GM19395 (cell line): ENCODE measurements around the gene GEN1.

ENCODE experiments used
- ATAC-seq: cut with Tn5 transposase; IDR thresholded peaks from one replicate; pipeline ENCODE4 v1.9.1; 2021; ENCODE audit warnings: mild to moderate bottlenecking, moderate library complexity; ENCODE audit not compliant: unreplicated experiment

The GEN1 gene

DNA sequence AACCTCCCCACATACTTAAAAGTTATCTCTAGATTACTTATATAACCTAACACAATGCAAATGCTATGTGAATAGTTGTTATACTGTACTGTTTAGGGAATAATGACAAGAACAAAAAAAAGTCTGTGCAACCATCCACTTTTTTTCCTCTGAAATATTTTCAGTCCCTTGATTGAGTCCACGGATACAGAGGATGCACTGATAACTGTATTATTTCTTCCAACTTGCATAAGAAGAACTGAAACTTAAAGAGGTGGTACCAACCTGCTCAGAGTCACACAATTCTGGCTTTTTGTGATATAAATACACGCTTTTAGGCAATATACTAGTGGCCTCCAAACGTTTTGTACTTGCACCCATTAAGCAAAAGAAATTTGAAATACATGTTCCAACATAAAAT lies 1.7 kb upstream of the GEN1 start:
- ATAC-seq = peak; percentile 21

DNA sequence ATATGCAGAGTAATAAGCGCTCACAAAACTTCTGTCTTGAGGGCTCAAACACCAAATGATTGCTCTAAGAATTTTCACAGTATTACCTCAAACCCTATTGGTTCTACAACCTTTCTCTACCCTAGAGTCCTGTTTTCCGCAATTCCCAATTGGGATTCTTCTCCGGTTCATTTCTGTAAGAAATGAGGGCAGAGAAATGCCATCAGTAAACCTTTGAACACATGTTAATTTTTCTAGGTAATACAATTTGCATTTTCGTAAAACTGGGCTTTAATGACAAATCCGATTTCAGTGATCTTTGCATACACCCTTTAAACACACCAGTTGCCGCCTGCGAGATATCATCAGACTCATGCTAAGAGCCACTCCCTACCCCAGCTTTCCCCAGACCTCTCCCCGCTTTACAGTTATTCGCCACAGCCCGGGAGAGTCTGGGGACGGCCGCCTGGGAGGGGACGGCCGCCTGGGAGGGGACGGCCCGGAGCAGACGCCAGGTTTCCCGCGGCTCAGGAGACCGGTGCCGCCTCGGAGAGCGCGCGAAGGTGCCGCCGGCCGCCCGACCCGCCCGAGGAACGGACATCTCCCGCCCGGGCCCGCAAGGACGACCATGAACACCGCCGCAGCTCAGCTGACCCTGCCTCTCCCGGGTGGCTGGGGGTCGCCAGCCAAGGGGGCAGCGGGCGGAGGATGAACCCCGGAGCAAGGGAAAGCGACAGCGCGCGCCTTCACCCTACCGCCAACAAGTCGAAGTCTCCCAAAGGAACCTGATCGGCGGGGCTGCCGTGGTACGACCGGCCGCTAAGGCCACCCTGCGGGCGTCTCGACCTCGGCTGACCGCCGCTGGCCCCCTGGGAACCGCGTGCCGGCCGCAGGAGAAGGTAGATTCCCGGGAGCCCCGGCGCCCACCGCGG lies 791 bp upstream of the GEN1 start:
- ATAC-seq = peak; percentile 31

DNA sequence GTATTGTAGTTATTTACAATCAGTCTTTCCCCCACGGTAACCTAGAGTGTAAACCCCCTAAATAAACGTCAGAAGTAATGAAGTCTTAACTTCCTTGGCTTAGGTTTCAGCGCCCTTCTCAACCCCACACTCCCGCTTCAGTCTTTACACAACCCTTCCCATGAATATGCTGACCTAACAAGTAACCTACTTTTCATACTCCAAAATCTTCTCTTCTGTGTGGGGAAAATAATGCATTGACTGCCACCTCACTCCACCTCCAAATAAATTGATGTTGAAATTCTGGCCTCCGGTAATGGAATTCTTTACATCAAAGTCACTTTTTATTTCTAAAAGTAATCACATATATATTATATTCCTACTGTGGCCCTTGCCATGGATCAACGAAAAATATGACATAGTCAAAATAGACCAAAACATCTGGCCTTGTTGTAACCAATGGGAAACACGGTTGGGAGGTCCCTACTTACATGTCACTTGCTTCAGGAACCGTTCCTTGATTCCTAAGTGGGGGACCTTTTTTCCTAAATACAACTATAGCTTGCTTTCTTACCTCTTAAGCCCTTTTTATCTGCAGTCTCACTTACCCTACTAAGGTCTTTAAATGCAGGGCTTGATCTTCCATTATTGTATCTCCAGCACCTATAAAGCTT lies 961 bp downstream of the GEN1 start:
- no peak for ATAC-seq

DNA sequence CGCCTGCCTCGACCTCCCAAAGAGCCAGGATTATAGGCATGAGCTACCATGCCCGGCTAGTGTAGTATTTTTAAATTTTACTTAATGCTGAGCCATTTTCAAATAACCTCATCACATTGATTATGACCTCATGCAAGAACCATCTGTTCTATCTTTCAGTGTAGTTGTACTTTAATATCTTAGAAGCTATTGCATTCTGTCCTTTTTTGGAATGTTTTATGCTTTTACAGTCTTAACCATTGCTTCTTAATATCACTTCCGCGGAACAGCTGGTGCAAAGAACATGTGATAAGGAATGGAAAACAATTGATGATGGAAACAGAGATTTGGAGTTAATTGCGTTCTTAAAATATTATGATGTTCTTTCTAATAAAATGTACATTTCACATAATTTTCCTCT lies 2.7 kb downstream of the GEN1 start:
- ATAC-seq = no peak

DNA sequence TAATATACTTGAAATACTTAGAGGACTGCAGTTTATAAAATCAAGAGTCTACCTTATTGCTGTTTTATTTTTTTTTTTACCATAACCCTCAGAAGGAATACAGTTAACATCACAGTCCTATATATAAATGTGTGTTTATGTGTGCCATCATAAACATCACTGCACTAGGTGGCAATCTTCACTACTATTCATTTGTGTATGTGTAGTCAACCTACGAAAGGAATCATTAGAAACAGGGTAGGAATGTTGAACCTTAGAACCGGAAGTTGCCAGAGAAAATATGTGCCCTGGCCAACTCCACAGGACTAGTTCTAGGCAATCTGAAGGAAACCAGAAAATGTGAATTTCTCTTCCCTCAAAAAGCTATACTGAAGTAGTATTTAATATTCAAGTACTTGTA lies 3.4 kb downstream of the GEN1 start:
- ATAC-seq = no peak

DNA sequence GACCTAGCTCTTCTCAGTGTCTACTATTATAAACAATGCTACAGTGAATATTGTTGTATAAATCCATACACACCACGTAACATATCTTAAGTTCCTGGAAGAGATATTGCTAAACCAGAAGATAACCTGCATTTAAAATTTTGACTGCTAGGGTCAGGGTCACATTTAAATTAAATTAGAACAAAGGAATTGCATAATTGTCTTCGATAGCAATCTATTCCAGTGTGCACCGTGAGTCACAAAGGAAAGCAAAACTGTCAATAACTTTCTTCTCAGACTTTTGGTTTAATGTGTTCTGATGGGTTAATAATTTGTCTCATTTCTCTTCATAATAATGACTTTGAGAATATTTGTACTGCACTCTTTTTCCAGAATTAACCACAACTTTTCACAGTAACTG lies 4.2 kb downstream of the GEN1 start:
- ATAC-seq = no peak

DNA sequence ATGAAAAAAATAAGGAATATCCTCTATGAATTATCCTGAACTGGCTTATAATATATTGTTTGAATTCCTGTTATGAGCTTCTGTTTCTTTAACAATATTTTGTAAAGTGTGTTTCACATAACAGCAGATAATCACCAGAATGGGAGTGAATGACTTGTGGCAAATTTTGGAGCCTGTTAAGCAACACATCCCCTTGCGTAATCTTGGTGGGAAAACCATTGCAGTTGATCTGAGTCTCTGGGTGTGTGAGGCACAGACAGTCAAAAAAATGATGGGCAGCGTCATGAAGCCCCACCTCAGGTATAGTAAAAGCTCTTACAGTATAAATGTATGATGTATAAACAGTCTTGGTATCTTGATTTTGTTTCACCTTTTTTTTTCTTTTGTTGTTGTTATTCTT lies 5.9 kb downstream of the GEN1 start:
- ATAC-seq = no peak

DNA sequence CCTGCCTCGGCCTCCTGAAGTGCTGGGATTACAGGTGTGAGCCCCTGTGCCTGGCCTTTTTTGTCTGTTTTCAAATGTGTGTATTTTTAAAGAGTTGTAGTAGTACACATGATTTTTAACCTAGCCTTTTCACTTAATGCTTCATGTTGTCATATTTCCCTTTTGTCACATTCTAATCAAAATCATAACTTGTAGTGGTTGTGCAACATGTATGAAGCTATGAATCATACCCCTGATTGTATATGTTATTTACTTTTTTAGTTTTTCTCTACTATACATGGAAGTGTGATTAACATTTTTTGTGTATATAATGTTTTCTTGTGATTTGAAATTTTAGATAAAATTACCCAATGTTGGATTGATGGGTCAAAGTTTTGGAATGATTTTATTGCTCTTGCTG lies 8.5 kb downstream of the GEN1 start:
- ATAC-seq = no peak

DNA sequence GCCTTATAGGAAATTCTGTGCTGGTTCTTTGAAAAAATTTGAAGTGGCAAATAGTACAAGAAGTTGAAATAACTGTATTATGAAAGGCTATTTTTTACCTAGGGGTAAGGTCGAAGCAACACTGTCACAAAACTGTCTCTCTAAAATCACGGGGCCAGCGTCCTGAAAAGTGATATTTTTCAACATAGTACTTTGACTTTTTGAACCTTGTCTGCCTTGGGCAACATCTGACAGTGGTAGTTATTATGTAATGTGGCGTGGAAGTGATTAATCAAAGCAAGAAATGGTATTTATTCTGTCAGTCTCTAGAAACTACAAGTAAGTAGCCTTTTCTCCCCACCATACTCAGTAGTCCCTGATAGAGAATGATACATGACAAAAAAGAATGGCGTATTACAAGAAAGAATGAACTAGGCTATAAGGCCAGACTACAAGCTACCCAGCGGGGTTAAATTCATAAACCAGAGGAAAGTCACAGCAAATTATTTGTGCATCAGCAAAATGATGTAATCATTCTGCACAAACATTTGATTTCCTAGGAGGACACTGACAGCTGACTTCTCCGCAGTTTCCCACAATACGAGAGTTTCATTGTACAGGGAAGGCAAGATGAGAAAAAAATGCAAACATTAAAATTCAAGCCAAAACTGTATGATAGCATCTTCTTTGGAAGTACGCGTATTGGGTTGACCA lies 9.8 kb downstream of the GEN1 start:
- no peak for ATAC-seq

DNA sequence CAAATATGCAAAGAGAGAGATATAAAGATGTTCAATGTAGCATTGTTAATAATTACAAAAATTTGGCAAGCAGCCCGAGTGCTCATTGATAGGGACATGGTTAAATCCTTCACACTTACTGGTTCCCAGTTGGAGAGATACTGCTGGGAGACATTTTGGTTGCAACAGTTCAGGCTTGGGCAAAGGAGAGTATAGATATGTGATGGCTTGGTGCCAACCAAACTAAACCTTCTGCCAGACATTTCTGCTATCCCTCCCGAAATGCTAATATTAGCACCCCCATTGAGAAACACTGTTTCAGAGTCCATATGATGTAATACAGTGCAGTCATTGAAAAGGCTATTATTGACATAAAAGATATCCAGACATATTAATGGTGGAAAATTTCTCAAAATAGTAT lies 11.5 kb downstream of the GEN1 start:
- no peak for ATAC-seq

DNA sequence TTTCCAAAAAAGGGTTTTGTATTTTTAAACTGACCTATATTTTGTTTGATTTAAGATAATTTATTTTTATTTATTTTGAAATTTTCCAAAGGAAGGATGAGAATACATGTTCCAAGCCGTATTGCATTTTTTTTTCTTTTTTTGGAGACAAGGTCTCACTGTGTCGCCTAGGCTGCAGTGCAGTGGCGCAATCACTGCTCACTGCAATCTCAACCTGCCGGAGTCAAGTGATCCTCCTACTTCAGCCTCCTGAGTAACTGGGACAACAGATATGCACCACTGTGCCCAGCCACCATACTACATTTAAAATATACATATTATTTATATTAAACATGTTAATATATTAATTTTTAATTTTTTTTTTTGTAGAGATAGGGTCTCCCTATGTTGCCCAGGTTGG lies 15.0 kb downstream of the GEN1 start:
- no peak for ATAC-seq

DNA sequence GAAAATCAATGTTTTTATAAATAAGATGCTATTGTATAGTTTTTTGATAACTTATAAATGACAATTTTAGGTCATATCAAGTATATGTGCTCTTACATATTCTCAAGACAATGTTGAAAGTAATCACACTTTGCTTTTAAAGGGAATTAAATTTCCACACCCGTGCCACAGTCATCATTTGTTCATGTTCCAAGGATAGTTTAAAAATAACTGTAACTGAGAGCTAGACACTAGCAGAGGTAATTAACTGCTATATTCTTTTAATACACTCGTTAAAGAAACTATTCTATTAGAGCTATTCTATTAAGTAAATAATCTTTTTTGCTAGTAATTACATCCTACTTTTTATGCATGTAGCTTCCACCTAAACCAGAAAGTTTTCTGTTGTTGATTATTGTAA lies 18.0 kb downstream of the GEN1 start:
- no peak for ATAC-seq

DNA sequence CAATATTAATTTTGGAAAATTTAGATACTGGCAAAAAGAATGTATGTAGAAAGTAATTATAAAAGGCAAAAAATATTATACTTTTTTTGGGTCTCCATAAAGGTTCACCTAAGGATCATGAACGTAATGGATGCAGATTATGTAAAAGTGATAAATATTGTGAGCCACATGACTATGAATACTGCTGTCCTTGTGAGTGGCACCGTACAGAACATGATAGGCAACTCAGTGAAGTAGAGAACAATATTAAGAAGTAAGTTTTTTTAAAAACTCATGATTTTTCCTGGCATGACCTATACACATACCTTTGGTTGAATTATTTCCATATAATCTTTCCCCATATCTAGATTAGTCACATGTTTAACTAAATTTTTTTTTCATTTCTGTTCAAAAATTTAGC lies 18.6 kb downstream of the GEN1 start:
- no peak for ATAC-seq

DNA sequence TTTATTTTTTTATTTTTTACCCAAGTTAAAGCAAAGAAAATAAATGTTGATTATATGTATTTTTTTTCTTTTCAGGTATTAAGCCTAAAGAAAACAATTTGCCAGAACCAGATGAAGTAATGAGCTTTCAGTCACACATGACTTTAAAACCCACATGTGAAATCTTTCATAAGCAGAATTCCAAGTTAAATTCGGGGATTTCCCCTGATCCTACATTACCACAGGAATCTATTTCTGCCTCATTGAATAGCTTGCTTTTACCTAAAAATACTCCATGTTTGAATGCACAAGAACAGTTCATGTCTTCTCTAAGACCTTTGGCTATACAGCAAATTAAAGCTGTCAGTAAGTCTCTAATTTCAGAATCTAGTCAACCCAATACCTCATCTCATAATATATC lies 26.6 kb downstream of the GEN1 start:
- no peak for ATAC-seq

DNA sequence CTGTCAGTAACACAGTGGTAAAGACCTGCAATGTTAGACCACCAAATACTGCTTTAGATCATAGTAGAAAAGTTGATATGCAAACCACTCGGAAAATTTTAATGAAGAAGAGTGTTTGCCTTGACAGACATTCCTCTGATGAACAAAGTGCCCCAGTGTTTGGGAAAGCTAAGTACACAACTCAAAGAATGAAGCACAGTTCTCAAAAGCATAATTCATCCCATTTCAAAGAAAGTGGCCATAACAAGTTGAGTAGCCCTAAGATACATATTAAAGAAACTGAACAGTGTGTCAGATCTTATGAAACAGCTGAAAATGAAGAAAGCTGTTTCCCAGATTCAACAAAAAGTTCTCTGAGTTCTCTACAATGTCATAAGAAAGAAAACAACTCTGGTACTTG lies 27.5 kb downstream of the GEN1 start:
- no peak for ATAC-seq

DNA sequence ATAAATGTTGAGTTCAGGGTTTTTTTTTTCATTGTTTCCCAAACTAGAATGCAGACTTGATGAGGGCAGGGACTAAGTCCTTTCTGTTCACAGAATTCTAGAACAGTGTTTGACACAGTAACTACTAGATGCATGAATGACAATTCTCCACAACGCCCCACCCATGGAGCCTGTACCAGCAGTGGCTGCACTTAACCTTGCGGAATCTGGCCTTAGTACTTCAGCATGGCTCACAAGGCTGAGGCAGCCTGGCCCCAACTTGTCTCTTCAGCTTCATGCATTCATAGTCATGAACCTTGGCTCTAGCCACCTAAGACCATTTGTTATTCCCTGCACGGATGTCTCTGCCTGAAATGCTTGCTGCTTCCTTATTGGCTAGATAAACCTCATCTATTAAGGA lies 32.8 kb downstream of the GEN1 start:
- no peak for ATAC-seq

DNA sequence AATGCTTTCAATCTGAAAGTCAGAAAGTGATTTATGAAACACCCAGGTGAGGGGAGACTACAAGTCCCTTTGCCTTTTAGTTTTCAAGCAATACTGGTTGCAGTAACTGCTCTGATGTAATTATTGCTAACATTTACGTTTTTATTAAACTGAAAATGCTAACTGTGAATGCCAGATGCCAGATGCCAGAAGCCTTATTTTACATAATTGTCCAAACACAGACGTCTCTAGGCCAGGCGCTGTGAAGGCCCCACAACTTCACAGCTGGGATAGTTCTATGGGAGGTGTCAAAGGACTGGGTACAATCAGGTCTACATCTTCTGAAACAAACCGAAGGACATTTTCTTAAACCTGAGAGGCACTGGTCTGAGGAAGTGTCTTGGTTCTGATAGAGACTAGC lies 34.8 kb downstream of the GEN1 start:
- no peak for ATAC-seq

DNA sequence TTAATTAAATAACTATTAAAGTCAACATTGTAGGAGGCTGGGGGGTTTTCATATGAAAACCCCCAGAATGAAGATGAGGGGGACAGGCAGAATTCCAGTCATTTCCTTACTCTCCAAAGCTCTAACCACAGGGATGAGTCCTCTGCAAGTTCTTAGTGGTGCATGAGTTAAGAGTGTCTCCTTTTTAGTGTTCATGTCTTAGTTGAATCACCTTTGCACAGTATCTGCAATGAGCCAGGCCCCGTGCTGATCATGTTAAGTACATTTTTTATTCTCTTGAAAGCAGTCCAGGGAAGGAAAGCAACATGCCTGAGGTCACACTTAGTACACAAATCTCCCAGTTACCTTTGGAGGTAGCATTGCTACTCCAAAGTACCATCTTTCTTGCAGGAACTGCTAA lies 36.6 kb downstream of the GEN1 start:
- no peak for ATAC-seq

DNA sequence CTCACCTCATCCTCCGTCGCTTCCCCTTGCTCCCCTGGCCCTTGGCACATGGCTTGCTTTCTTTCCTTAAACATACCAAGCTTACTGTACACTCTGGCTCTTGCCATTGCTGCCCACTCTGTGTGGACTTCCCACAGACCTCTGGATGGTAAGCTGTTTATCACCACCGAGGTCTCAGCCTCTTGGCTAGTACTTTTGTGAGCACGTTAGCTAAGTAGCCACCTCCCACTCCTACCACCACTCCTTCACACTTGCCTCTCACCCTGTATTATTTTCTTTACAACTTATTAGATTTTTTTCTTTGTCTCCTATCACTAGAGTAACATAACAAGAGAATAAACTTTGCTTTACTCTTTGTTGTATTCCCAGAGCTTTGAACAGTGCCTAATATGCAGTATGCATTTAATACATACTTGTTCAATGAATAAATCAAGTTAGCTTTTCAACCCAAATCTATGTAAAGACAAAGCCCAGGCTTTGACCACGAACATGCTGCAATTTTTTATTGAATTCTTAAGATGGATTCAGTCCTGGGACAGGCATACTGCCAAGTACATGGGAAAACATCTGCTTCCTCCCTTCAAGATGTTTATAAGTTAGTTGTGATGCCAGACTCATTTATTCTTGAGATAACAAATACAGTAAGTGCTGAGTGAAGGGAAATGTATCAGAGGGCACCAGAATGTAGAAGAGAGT lies 37.3 kb downstream of the GEN1 start:
- ATAC-seq = no peak

DNA sequence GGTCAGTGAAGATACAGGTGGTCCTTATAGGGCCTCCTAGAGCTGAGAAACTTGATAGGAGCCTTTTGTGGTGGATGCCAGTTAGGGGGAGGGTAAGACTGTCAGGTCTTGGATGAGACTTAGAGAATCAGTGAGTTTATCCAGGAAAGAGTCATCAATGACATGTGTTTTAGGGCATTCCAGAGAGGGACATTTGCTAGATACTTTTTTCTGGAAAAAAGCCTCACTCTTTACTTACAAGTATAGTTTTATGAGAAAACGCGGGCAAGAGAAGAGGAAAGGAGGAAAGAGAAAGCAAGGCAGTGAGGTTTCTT lies 37.8 kb downstream of the GEN1 start:
- no peak for ATAC-seq

DNA sequence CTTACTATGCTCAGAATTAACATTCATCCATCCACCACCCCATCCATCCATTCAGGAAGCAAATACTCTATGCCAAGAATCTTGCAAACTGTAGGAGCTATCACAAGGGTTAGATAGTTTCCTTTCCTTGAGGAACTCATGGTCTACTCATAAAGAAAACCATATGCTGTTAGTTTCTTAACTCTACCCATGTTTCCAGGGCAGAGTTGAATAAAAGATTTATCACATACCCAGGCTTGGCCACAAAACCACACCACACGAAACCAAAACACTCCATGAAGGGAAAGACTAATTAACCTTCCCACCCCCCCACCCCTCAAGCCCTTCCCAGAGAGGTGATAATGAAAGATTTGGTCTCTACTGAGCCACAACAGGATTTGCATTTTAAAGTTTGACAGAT lies 38.6 kb downstream of the GEN1 start:
- ATAC-seq = no peak

DNA sequence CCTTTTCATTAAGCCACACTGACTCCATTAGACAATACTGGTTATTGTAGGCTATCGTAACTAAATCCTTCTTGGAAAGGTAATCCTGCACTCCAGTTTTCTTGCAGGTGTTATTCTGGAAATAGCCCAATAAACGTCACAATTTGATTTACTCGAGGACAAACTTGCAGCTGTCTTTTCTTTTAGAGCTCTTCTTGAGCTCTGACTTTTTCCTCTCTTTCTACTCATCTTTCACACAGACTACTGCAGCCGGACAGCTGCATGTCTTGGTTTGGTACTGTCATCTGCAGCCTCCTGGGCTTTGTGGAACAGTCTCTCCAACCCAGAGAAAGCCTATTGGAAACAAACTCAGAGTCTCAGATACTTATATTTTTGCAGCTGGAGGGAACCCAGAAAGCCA lies 39.4 kb downstream of the GEN1 start:
- ATAC-seq = no peak
